ENCODE measurements around the gene PRLHR.

DNA sequence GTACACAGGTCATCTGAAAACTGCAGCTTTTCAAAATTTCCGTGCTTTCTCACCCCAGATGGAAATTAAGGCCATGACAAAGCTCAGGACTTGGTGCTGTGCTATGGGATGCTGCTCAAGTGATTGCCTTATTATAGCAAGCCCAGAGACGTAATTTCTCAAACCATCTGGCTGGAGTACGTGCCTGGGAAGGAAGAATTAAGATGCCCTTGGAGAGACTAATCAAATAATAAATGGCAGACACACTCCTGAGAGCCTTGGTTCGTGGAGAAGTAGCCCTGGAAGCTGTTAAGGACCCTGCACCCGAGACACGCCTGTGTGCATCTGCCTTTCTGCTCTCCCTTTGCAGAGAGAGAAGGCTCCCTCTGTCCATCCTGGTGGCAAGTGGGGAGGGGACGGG lies 38.3 kb upstream of the PRLHR start:
- TF ChIP-seq, protein P1, sequence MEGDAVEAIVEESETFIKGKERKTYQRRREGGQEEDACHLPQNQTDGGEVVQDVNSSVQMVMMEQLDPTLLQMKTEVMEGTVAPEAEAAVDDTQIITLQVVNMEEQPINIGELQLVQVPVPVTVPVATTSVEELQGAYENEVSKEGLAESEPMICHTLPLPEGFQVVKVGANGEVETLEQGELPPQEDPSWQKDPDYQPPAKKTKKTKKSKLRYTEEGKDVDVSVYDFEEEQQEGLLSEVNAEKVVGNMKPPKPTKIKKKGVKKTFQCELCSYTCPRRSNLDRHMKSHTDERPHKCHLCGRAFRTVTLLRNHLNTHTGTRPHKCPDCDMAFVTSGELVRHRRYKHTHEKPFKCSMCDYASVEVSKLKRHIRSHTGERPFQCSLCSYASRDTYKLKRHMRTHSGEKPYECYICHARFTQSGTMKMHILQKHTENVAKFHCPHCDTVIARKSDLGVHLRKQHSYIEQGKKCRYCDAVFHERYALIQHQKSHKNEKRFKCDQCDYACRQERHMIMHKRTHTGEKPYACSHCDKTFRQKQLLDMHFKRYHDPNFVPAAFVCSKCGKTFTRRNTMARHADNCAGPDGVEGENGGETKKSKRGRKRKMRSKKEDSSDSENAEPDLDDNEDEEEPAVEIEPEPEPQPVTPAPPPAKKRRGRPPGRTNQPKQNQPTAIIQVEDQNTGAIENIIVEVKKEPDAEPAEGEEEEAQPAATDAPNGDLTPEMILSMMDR (IDR thresholded peaks at IDR 0.05) = no peak
- TF ChIP-seq POLR2A (IDR thresholded peaks at IDR 0.05) = no peak
